ENCODE measurements around the gene PTPRD.
A peak's percentile ranks its signal among the peaks of the same experiment; 100 is the strongest.

PTPRD gene

DNA sequence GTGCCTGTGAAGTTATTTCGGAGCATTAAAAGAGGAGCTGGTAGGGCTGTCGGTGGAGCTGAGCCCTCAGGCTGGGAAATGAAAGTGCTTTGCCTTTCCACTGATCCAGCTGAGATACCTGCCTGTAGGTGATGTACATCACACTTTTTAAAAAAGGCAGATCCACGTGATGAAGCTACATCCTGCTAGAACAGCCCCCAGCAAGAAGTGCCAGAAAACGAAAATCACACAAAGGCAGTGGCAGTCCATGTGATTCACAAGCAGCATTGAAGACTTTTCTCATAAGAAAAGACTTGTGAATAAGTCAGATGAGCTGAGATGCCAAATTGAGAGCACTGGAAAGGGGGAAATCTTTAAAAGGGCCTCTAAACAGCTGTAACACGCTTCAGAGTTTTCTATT is 765.1 kb downstream of the PTPRD start:
- DNase-seq, result no peak

DNA sequence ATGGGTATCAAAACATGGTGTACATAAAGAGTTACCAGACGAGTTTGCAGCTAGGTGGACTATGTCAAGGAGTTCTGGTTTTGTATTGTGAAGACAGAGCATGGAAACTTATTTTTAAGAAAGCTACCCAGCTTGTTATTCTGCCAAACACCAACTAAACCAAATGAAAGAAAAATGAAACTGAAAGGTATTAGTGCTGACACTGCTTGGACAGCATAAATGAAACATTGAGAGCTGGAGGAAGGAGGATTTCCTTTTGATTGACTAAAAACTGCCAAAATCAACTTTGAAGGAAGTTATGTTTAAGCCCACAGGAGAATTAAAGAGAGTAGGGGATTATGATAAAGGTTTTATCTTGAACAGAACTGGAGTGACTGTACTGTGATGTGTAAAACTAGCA is 766.2 kb downstream of the PTPRD start:
- no peak for DNase-seq

DNA sequence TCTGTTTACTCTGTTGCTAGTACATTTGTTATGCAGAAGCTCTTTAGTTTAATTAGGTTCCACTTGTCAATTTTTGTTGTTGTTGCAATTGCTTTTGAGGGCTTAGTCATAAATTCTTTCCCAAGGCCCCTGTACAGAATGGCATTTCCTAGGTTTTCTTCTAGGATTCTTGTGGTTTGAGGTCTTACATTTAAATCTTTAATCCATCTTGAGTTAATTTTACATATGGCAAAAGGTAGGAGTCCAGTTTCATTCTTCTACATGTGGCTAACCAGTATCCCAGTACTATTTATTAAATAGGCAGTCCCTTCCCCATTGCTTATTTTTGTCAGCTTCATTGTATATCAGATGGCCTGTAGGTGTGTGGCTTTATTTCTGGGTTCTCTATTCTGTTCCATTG is 792.4 kb downstream of the PTPRD start:
- DNase-seq, result no peak

DNA sequence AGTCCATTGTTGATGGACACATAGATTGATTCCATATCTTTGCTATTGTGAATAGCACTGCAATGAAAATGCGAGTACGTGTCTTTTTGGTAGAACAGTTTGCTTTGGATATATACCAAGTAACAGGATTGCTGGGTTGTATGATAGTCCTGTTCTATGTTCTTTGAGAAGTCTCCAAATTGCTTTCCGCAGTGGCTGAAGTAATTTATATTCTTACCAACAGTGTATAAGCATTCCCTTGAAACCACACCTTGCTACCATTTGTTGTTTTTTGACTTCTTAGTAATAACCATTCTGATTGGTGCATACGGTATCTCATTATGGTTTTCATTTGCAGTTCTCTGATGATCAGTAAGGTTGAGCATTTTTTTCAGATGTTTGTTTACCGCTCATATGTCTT is 792.9 kb downstream of the PTPRD start:
- DNase-seq, result no peak

DNA sequence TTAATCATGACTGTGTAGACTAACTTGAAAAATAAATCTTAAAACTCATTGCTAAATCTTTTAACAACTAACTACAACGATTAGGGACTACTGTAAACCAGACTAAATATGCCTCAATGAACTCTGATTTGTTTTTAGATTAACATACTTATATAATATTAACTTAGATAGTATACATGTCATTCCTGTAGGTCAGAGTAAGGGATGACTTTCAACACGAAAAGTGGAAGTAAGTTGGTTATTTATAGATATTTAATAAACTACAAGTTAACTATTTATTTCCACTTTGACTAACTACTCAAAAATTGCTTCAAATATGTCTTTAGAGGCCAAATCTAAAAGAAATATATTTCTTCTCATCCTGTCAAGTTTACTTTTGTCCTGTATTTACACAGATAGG is 795.6 kb downstream of the PTPRD start:
- no peak for DNase-seq

DNA sequence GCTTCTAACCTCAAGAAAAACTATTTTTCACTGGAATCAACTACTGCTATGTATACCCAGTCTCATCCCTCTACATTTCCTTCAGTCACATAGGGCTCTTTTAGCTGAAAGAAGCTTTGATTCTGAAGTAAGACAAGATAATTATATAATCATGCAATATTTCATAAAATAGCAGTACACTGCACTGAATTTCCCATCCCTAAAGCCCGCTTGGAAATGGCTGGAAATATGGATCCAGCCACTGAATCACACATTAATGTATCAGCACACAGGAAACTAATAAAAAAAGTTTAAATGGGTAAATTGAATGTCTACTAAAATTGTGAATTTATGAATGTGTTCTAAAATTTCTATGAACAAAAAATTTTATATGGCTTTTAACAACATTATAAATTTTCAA is 808.7 kb downstream of the PTPRD start:
- DNase-seq, result no peak

DNA sequence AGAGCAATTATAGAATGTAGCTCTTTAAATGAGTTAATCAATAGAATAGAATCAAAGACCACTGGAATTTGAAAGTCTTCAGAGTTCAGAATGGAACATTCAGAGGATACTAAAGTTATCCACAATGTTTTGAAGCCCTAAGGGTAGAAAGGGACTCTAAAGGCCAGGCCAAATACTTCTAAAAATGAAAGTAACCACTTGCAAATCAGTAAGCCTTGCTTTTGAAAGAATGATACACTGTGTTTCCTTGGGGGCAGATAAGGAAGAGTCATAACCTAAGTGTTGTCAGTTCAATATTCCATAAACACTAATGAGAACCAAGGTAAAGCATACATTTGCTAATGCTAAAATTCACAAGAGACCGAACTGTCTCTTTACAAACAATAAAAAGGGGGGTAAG is 813.5 kb downstream of the PTPRD start:
- DNase-seq, result no peak

DNA sequence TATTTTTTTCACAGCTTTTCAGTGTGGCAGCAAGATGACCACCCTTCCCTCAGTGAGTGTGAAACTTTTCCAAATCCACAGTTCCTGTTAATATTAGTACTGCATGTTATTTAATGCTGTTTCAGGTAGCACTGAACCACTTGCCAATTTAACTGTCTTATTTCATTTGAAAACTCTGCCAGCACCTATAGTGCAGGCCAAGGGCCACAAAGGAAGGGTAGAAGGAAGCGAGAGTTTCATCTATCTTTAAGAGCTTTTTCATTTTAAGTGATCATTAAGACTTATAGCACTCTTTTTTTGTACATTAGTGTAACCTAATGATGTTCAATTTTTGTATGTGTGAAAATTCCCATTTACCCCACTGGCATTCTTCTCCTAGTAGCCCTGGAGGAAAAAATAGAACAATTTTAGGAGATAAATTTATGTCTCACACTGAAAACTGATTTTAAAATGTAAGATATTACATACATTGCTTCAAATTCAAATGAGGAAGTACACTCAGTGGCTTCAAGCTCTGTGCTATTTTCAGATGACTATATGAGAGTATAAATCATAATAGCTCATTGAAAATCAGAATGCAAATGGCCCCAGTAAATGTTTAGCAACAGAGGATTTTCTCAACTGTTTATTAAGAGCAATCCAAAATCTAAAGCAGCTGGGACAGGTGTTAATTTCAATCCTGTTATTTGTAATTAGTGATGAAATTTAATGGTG is 820.5 kb downstream of the PTPRD start:
- DNase-seq, result no peak

DNA sequence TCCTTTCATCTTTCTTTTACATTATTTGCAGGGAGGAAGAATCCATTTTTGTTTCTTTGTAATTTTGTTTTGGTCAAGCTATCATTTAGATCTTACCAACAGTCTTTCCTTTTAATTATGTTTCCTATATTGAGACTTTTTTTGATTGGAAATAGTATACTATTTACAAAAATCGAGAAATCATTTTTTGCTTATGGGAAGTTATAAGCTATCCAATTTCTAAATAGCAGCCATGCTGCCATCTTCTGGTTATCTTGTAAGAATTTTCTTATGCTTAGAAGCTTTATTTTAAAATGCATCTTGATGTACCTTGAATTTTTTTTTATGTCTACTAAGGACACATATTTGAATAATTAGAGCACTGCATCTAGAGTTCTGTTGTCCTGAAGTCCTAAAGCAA is 821.2 kb downstream of the PTPRD start:
- no peak for DNase-seq

DNA sequence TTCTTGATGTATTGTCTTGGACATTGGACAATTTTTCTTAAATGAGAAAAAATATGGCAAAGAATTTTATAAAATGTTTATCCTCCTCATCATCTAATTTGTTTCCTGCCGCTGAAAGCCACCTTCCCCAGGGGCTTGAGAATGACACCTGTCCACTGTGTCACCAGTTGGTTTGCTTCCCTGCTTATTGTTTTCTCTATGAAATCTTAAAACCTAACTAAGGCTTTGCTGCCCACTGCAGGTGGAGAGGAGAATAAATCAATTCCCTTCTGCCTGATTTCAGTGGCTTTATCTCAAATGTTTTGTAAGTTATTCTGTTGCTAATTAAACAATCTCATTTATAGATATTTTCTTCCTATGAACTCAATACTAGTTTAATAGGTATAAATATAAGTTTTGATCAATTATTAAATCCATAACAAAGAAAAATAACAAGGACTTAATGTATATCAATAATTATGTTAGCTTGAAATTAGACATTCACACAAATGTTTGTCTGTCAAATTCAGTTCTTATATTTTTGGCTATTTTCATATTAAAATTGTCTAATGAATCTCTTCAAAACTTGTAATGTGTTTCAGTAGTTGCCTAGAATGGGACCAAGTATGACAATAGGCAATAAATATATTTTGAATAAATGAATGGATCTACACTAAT is 822.5 kb downstream of the PTPRD start:
- DNase-seq, result peak; percentile 19

DNA sequence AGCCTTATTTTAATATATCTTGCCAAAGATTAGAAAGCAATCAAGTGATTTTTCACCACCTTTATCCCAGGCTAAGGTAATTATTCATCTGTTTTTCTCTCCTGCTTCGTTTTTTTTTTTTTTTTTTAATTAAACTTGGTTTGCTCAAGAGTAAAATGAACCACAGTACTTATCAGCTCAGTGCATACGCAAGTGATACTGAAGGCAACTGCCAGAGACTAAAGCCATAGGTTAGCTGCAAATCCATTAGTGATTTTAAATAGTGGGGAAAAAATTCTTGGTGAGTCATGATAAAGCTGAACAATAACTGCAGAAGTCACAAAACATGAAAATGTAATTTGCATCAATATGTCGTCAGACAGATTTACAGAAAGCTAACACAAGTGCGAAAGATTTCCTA is 829.1 kb downstream of the PTPRD start:
- DNase-seq, result no peak

DNA sequence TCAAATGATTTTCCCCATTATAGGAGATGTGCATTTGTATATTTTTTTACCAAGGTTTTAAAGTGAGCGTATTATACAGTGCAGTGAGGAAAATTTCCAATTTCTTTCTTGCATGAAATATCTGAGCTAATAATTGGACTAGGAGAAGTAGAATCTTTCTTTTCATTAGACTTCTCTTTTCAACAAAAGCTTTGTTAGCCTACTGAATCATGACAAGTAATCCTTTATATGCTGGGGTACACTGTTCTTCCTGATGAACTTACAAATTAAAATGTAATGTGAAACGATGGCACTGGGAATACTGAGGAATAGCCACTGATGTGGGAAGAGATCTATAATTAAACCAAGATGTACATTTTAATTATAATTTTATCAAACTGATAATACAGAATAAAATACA is 829.6 kb downstream of the PTPRD start:
- no peak for DNase-seq

DNA sequence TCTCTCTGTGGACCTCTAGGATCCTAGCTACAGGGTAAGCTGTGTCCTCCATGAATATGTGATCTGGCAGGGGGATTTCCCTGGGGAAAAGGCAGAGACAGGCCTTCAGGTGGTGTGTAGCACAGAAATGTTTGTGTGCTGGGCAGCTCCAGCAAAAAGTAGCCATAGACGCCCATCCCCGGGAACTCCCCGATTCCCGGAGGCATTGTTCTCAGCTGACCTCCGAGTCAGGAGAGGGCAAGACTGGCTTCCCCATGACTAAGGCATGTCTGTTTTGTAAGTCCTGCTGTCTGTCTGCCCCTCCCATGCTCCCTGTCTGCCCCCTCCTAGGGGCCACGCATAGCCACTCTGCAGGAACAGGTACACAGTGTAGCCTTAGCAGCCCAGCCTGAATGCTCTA is 834.5 kb downstream of the PTPRD start:
- no peak for DNase-seq

DNA sequence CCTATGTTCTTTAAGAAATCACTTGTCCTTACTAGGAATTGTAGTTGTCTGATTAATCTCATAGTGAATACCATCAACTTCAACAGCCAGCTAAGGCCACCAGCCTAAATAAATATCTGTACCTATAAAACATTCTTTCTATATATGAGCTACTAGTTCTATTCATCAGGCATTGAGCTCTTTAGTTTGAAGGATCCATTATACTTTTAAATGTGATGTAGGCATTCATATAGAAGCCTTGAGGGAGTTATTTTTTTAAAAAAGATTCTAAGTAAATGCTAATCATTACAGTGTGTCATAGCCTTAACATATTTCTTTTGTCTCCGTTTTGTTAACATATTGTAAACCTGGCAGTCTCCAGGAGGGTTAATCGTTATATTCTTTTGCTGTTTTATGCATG is 838.3 kb downstream of the PTPRD start:
- no peak for DNase-seq

DNA sequence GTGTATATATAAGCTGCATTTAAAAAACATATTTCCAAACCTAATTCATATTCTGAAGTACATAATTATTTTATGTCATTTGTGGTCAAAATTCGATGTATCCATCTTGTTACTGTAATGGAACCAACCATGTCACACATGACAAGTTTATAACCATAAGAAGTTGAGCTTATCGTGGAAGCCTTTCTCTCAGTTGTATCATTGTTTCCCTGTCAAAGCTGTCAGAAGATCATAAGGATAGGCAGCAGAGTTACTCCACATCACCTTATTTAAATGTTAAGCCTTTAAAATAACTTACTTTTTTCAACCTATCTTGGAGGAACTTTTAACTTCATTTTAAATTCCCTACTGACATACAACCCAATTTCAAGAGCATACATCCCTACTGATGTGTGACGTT is 841.5 kb downstream of the PTPRD start:
- no peak for DNase-seq

DNA sequence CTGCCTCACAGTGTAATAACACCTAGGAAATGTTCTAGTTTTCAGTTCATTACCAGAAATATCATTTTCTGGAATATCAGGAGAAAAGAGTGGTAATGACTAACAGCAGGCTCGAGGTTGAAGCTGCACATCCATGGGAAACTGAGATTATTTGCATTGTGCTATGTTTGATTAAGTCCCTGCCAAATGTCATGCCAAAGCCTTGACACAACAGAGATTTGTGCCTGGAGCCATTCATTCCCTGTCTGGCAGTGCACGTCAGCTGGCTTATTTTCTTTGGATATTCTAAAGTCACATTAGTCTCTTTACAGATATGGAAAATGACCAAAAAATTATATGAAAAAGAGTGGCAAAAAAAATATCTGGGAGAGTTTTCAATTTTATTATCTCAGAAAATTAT is 848.0 kb downstream of the PTPRD start:
- DNase-seq, result no peak

DNA sequence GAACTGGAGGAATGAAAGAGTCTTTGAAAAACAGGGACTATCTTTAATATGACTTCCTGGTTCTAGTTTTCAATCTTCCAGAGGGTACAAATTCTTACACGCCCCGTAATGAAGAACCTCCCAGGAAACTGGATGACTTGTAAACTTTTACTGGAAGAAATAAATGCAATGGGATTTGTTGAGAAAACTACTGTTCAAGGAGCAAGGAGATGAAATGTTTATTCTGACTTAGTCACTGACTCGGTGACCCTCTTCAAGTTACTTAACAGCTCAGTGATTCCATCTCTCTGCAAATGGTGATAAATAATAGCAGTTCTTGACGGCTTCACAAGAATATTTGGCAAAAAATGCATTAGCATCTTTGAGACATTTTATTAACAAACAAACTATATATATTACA is 858.6 kb downstream of the PTPRD start:
- DNase-seq, result no peak

DNA sequence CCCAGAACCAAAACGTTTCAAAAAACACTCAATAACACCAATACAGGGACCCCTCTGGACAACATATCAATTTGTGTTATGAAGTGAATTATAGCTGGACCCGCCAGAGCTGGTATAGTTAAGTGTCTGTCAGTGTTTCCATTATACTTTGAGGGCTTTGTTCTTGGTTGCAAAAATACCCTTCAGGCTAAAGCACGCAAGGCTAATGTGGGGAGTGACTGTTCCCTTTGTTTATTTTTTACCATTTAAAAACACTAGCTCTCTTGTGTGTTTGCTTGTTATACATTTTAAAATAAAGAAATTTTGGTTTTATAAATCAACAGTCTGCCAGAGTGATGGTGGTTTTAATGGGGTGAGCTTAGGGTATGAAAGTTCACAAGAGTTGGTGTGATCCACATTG is 859.5 kb downstream of the PTPRD start:
- DNase-seq, result no peak

DNA sequence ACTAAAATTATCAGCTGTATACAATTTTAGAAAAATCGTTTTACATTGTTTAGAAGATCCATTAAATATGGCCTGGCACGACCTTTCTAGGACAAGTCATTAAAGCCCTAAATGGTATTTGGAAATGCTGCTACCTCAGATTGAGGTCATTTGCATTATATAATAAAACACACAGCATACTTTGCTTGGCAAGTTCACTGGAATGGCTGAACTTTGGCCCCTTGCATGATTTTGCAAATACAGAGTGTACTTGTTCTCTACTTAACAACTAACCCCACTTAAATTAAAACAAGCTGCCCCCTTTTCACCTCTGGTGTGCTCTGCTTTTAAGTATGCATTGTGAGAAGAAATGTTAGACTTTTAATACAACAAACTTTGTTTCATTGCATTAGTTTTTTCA is 860.1 kb downstream of the PTPRD start:
- DNase-seq, result no peak

DNA sequence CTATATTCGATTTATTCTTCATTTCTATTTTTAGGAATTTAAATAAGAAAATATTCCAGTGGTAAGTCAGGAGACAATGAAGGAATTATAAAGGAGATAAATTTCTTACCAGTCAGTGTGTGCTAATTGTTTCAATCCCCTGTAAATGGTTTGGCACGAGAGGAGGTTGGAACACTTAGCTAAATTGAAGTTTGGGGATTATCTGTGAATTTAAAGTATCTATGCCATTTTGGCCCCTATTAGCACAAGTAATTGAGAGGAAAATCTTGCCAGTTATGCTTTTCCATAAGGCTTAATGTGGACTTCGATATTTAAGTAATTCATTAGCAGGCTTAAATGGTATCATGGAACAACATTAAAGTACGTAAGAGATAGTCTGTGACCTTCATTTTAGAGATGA is 860.8 kb downstream of the PTPRD start:
- DNase-seq, result peak; percentile 13

DNA sequence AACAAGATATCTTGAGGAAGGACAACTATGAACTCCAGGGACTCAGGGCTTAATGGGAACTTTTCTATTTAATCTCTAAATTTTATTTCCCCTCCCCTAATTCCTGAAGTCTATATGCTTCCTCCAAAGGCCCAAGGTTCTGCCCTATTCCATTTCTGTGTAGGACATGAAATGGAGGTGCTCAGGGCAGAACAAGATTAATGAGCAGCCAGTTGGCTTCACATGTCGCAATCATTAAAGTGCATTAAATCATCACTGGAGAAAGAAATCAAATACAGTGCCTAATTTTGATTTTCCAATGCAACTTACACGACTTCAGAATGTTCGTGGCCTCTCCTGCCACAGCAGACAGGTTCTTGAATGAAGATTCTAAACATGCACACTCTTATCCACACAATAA is 862.1 kb downstream of the PTPRD start:
- DNase-seq, result no peak

DNA sequence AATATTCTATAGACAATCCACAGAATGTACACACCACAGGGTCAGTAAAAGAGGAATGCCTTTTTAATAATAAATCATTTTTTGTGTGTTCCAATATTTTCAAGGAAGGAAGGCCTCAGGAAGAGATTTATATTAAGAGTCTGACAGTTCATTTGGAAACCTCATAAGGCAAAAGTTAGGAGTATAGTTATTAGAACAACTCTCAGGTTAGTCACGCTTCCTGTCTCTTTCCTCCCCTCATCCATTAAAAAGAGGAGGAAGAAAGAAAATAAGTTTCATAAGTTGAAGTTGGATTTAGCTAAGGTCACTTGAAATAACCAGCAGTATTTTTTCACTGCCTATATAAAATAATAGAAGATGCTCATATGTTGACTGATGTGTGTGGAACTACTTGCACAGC is 863.2 kb downstream of the PTPRD start:
- DNase-seq, result no peak

DNA sequence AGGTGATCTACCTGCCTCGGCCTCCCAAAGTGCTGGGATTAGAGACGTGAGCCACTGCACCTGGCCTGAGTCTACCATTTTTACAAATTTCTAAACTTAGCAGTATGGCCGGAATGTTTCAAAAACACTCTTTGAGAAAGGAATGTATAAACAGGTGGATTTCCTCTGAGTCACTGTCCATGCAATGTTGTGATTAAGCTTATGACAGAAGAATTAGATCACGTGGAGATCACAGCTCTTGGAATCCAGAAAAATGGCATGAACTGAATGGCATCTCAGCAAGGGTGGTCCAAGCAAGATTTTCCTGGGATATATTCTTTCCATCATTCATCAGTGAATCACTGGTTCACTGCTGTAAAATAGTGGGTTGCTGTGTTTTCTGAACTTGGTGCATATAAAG is 865.0 kb downstream of the PTPRD start:
- no peak for DNase-seq

DNA sequence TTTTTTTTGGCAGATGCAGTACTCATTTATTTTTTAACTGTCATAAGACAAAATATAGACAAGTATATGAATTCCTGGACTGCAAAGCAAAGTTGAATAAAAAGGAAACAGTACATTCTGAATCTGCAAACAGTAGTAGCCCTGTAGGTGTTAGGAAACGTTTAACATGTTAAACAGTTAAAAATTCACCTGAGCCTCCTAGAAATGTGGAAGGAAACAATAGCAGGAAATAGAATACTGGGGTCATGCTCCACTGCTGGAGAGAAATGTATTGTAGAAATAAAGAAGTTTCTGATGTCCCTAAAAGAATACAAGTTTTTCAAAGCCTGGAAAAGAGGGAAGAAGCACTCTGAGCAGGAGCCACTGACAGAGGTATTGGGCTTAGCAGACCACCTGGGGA is 866.0 kb downstream of the PTPRD start:
- no peak for DNase-seq

DNA sequence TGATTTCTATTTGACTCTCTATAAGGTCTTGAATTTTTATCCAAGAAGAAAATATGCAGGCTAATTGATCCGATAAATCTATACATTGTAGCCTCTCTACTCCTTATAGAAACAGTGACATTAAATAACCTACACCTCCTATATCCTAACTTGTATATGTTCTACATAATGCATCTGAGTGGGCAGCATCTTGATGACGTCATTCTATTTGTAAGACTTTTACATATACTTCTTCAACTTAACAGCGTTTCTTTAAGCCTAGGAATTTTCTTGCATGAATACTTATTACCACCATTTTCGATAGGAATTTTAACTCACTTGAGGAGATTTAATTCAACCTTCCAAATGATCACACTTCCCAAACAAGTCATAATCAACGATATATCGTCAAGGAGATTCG is 869.0 kb downstream of the PTPRD start:
- no peak for DNase-seq
